PC-9 (cell line): ENCODE measurements around the gene TP53I11.

Experiments
- EZH2 ChIP-seq: fragments of 200-600 bp; sonication (generic); IDR thresholded peaks from 2 replicates; pipeline ENCODE4 v1.8.0; 2017; ENCODE audit warnings: antibody characterized with exemption, low read depth
- TF ChIP-seq, protein P1 (sequence below): fragments of 200-600 bp; sonication (generic); conservative IDR thresholded peaks from 2 replicates; pipeline ENCODE4 v1.6.1; 2017; ENCODE audit warnings: mixed run types, antibody characterized with exemption, mild to moderate bottlenecking, moderate library complexity

DNA sequence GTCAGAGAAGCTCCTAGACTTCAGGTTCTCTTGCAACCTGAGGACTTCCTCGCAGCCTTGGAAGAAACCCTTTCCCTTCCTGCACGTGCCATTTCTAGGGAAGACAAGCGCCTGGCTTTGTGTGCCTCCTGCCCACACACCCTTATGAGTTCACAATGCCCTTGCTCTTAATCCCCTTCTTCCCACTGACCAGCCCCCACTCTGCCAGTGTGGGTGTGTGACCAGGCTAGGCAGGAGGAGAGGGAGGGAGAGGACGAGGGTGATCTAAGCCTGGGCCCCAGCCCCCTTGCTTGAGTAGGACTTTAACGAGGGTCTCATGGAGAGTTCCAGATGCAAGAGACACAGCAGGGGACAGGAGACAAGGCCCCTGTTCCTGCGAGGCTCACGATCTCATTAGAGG, 30.2 kb downstream of the TP53I11 start:
- TF ChIP-seq, protein P1, sequence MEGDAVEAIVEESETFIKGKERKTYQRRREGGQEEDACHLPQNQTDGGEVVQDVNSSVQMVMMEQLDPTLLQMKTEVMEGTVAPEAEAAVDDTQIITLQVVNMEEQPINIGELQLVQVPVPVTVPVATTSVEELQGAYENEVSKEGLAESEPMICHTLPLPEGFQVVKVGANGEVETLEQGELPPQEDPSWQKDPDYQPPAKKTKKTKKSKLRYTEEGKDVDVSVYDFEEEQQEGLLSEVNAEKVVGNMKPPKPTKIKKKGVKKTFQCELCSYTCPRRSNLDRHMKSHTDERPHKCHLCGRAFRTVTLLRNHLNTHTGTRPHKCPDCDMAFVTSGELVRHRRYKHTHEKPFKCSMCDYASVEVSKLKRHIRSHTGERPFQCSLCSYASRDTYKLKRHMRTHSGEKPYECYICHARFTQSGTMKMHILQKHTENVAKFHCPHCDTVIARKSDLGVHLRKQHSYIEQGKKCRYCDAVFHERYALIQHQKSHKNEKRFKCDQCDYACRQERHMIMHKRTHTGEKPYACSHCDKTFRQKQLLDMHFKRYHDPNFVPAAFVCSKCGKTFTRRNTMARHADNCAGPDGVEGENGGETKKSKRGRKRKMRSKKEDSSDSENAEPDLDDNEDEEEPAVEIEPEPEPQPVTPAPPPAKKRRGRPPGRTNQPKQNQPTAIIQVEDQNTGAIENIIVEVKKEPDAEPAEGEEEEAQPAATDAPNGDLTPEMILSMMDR: no peak
- TF ChIP-seq EZH2: no peak
